ENCODE results near the gene OPRM1. TPM values are rescaled to one million over a fixed set of nuclear protein-coding genes. Genes with fewer than 3 reads are reported as not detected.
"Not testable (repeated sequence)": the region's sequence is repeated elsewhere in the genome, so short reads cannot be mapped to it uniquely, and the experiment has no call there.

The OPRM1 gene
- total RNA-seq, 4 donors from 2014 or later: not detected

DNA sequence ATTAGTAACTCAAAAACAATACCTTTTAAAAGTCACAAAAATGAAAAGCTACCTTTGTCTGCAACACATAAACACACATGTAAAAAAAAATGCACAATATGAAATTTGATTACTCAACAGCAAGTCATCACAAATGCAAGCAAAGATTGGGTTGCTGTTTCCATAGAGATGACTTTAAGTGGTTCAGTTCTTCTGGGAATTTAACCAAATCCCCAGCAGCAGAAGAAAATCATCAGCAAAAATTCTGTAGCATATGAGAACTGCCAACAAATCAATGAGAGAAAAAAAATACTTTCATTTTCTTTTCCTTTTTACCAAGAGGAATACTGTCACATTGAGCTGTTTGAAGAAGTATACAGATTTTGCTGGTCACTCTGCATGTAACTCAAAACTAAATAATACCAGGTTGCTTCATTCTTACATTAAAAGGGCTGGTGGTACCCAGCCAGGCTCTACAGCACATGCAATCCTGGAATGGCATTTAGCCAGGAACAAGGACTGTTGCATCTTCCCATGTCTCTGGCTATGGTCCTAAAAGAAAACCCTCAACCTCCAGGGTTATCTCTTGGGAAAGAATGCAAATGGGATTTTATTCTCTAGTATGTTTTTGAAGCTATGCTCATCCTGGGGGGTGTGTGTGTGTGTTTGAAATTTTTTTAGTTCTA, 158.3 kb downstream of the OPRM1 start:
- no peak for DNase-seq (ENCODE audit: low spot score)
- TF ChIP-seq, protein P1, sequence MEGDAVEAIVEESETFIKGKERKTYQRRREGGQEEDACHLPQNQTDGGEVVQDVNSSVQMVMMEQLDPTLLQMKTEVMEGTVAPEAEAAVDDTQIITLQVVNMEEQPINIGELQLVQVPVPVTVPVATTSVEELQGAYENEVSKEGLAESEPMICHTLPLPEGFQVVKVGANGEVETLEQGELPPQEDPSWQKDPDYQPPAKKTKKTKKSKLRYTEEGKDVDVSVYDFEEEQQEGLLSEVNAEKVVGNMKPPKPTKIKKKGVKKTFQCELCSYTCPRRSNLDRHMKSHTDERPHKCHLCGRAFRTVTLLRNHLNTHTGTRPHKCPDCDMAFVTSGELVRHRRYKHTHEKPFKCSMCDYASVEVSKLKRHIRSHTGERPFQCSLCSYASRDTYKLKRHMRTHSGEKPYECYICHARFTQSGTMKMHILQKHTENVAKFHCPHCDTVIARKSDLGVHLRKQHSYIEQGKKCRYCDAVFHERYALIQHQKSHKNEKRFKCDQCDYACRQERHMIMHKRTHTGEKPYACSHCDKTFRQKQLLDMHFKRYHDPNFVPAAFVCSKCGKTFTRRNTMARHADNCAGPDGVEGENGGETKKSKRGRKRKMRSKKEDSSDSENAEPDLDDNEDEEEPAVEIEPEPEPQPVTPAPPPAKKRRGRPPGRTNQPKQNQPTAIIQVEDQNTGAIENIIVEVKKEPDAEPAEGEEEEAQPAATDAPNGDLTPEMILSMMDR (IDR thresholded peaks at IDR 0.05): no peak
- ATAC-seq (ENCODE audit: low FRiP score): no peak

DNA sequence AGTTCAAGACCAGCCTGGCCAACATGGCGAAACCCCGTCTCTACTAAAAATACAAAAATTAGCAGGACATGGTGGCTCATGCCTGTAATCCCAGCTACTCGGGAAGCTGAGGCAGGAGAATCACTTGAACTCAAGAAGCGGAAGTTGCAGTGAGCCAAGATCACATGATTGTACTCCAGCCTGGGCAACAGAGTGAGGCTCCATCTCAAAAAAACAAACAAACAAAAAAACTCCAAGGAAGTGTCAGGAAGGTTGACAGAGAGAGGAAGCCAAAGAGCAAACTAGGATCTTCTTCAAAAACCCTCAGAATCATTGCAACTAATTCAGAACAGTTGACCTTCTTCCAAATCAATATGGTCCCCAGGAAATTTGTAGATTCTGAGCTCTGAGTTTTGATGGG, 162.6 kb downstream of the OPRM1 start:
- not testable (repeated sequence) for ATAC-seq (ENCODE audit: low FRiP score); DNase-seq (ENCODE audit: low spot score)

DNA sequence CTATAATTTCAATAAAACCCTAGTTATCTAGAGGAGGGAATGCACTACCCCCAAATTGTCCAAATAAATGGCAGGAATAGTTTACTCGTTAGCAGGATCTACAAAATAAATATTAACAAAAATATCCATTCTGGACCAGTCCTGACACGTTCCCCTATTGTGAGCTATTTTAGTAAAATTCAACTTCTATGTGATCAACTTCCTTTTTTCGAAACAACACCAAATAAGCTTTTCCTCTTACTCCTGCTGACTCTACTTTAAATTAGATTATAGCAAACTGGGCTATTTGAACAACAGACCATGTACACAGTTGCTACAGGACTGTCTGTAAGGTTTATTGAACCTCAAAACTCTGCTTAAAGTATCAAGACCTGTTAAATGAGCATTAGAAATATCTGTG, 163.3 kb downstream of the OPRM1 start:
- TF ChIP-seq, protein P1 (IDR thresholded peaks at IDR 0.05): no peak
- ATAC-seq (ENCODE audit: low FRiP score) (no peak), DNase-seq (ENCODE audit: low spot score) (no peak)

DNA sequence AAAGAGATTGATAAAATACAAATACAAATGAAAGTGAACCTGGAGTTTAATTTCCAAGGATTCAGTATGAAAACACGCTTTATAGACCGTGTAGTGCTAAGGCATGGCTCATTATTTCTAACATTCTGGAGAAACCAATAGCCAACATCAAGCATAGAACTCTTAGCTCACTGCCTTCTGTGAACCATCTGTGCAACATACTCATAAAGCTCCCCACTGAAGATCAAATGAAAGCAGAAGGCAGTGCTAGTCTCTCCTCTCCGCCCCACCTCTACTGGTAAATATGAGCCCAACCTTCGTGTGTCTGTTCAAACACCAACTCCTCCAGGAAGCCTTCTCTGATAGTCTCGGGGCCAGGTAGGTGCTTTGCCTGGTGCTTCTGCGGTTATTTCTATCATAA, 163.9 kb downstream of the OPRM1 start:
- ATAC-seq (ENCODE audit: low FRiP score): no peak
- DNase-seq (ENCODE audit: low spot score): no peak
- TF ChIP-seq, protein P1 (IDR thresholded peaks at IDR 0.05): no peak

DNA sequence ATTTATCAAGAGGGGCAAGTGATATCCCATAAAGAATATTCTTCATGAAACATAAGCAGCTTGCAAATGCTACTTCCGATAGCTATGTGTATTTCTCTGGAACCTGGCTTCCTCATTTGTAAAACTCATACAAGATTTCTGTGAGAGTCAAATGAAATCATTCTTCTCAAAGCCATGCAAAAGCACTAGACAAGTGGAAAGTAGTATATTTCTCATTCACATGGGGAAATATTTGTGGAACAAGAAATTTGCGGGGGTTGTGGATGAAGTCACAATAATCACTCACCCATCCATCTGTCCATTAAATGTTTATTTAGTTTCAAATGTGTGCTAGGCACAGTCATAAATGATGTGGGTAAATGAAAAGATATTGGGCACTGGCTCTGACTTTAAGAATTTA, 167.1 kb downstream of the OPRM1 start:
- DNase-seq (ENCODE audit: low spot score) (no peak), ATAC-seq (ENCODE audit: low FRiP score) (no peak)
- TF ChIP-seq, protein P1 (IDR thresholded peaks at IDR 0.05): no peak

DNA sequence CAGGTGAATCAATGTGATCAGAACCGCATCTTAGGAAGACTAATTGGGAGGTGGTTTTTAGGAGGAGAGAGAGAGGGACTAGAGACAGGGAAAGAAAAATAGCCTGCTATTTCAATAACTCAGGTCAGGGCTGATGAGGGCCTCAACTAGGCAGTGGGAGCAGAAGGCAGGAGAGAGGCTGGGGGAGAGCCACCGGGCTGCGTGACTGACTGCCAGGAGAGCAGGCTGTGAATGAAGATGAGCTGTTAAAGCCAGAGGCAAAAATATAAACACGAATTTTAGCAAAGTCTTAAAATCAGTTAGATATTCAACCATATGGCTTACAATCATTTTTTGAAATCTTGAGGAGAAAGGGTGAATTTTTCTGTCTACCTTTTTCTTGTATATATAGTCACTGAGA, 168.0 kb downstream of the OPRM1 start:
- TF ChIP-seq, protein P1 (IDR thresholded peaks at IDR 0.05): no peak
- ATAC-seq (ENCODE audit: low FRiP score) (no peak), DNase-seq (ENCODE audit: low spot score) (no peak)

DNA sequence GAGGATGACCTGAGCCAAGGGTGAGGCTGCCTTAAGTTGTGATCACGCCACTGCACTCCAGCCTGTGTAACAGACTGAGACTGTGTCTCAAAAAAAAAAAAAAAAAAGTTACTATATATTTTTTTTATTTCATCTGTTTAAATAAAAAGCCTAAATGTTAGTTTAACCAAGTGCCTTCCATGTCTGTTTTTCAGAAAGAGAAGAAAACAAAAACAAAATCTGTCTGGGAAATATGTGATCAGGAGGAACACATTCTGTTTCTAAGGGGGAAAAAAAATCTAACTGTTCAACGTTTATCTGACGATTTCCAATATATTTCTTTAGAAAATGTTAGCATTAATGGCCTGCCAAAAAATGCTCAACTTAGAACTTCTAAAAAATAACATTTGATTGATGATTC, 170.5 kb downstream of the OPRM1 start:
- TF ChIP-seq, protein P1 (IDR thresholded peaks at IDR 0.05): no peak
- ATAC-seq (ENCODE audit: low FRiP score): no peak
- no peak for DNase-seq (ENCODE audit: low spot score)
